ENCODE data around the gene MLPH.
A peak's percentile ranks its signal among the peaks of the same experiment; 100 is the strongest.

The MLPH gene

DNA sequence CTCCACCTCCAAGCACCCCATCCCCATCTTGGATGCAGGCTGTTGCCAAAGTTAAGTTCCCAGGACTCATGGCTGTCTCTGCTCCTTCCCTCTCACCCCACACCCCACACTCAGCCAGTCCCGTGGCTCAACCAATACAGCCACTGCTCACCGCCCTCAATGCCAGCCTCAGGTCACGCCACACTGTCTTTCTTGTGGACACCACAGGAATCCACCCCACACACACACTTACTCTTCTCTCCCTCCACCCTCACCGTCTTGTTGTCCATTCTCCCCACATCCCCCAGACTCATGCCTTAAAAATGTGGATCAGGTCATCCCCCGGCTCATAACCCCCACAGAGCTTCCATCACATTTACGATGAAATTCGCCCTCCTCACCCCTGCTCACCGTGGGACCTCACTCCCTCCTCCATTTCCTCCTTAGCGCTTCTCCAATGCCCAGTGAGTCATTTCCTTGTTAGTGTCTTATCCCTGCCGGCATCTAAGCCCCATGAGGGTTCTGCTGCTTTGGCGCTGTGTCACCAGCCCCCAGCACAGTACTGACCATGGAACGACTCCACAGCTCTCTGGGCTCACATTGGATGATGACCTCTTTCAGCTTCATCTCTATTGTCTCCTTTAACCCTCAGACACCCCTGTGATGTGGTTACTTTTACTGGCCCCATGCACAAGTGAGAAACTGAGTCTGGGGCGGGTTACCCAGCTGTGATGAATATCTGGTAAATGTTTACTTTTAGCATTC lies 13.8 kb downstream of the MLPH start:
- no peak for DNase-seq

DNA sequence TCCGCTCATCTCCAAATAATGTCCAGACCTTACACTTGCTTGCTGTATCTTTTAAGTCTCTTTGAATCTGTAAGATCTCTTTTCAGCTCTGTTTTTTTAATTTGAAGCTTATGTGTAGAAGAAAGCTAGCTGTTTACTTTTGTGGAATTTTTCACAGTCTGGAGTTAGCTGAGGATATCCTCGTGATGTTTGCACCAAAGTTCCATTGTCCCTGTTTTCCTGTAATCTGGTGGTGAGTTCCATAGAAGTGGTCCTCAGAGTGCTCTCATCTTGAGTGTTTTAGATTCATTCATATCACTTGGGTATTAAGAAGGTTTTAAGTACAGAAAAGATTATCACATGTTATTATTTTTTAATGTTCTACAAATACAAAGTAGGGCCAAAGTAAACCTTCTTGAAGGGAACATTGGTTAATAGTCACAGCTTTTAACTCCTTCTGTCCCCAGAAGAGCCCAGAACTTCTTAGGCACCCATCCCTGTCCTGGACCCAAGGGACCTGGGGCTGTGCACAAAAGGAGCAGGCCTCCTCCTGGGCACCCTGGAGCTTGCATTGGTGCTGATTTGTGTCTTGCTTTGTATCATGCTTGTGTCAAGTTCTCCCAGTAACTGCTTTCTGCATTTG lies 15.0 kb downstream of the MLPH start:
- DNase-seq, result no peak

- no peak for DNase-seq
These were observed 16.1 kb downstream of the MLPH start for GRCh38 chr2:237503201-237503600.

- DNase-seq, result no peak
These were observed 18.3 kb downstream of the MLPH start for GRCh38 chr2:237505188-237505939.

DNA sequence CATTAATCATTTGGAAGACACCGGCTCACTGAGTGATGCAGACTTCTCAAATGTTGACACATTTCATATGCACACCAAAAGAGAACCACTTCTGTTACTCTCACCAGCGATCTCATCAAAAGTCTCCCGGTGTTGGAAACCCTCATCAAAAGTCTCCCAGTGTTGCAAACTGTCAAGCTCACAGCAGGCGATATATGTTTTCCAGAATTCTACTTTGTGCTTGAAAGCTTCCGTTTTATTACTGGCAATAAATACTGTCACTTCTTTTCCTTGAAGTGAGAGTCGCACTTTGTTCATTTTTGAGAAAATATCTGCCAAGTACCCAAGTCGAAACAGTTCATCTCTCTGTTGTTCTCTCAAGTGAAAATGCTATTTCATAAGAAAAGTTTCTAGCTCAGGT lies 20.5 kb downstream of the MLPH start:
- DNase-seq, result no peak

- DNase-seq, result no peak
These were observed 21.3 kb downstream of the MLPH start for GRCh38 chr2:237508361-237508760.

DNA sequence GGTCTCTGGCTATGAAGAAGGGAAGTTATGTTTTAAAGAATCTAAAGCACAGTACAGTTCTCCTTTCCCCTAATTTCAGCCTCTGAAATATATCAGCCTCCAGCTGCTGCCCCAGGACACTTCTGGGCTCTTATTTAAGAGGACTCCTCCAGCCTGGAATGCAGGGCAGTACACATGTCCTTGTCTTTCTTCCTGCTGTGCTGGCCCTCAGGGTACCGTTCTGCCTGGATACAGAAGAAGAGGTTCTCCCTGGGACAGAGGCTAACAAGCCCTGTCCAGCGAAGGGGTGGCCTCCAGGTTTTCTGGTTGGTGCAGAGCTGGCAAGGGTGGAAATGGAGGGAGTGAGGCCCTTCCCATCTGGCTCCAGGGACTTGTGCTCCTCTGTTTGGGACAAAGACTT lies 22.1 kb downstream of the MLPH start:
- DNase-seq, result no peak

- no peak for DNase-seq
These were observed 22.9 kb downstream of the MLPH start for GRCh38 chr2:237509905-237510304.

GRCh38 chr2:237510502-237511217 lies 23.6 kb downstream of the MLPH start:
- DNase-seq, result no peak

DNA sequence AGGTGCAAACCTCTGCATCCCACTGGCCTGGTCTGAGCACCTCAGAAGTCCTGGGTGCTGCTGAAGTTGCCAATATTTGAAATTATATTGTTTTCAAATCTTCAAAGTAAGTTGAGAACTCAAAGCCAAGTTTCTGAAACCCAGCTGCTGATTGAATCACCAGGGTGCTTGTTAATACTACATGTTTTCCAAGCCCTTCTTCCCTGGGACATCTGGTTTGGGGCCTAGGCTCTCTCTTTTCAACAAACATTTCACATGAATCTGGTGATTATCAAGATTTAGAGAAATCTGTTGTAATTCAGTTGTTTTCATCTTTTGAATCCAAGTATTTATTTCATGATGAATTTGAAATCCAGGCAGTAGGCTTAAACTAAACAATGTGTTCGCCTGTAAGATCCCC lies 24.4 kb downstream of the MLPH start:
- DNase-seq, result no peak

DNA sequence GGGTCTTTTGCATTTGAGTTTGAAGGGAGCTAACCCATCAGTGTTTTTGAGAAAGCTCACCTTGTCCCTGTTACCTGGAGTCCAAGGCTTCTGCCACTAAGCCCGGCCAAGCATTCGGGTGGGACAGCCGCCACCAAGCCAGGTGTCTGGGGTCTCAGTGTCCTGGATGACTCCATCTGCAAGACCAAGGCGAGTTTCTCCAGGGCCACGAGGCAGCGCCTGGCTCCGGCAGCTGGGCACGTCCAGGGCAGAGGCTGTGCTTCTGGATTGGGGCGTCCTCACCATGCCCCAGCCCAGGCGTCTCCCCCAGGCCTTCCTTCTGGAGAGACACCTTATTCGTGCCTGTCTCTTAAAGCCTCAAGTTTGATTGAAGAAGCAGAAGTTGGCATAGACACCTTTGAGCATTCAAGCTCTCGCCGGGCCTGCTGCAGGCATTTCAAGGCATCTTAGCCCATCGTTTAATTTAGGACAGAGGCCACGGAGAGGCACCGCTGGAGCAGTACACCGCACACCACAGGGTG lies 24.9 kb downstream of the MLPH start:
- DNase-seq, result no peak

DNA sequence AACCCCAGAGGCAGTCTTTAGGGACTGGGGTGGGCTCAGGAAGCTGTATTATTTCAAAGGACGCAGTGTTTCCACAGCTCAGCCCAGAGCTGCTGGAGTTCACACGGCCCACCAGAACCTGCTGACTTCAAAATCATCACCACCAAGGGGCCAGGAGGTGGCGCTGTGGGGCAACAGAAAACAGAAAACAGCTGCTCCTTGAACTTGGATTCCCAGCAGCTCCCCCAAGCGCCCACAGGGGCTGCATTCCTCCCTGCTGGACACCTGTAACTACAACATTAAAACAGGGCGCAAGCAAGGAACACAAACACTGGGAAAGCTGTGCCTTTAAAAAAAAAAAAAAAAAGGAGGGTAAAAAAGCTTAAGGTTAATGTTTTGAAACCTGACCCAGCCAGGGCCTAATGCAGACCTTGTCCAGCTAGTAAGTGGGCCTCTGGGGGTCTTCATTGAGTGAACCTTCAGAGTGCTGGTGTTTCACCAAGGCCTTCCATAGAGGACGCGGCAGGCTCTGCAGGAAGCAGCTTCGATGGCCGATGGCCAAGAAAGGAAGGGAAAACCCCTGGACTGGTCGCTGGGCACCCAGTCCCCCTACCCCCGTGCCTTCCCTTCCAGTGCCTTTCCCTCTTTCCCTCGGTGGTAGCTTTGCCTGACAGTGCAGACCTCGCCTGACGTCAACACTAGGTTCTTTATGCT lies 25.9 kb downstream of the MLPH start:
- DNase-seq, result peak; percentile 67

- DNase-seq, result no peak
These were observed 26.6 kb downstream of the MLPH start for GRCh38 chr2:237513693-237514092.

GRCh38 chr2:237514474-237515130 lies 27.6 kb downstream of the MLPH start:
- DNase-seq, result no peak

DNA sequence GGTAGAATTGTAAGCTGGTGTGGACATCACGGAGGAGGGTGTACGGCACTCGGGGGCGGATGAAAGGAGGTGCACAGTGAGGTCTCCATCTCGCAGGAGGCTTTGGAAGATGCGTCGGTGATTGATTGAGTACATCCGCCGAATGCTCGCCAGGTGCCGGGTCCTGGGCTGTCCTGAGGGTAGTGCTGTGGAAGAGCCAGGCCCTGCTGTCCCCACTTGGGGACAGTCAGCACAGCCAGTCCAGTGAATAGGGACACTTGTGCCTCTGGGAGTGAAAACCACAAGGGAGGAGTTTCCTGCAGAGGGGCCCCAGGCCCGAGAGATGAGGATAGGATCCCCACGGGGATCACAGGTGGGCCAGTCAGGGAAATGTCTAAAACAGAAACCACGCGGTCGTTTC lies 28.1 kb downstream of the MLPH start:
- DNase-seq, result no peak

DNA sequence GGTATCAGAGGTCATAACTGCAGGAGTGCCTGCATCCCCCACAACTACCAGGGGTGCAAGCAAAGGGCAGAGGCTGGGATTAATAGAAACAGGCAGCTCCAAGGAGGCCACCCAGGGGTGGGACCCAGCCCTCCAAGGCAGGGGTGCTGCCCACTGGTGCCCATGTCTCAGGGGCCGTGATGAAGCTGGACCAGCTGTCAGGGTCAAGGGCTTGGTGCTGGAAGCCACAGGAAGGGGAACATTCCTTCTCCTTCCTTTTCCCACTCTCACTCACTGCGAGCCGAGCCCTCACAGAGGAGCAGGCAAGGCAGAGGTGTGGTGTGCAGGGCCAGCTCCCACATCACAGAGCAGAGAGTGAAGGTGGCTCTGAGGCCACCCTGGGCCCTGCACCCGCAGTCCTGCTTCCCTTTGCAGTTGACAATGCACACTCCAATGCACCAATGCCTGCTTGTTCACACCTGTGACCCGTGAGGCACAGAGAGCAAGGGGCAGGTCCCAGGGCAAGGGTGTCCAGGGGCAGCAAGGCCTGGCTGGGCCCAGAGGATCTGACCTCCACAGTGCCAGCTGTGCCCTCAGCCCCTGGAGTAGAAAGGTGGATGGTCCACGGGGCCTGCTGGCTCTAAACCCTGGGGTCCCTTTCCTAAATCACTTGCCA lies 28.7 kb downstream of the MLPH start:
- no peak for DNase-seq

DNA sequence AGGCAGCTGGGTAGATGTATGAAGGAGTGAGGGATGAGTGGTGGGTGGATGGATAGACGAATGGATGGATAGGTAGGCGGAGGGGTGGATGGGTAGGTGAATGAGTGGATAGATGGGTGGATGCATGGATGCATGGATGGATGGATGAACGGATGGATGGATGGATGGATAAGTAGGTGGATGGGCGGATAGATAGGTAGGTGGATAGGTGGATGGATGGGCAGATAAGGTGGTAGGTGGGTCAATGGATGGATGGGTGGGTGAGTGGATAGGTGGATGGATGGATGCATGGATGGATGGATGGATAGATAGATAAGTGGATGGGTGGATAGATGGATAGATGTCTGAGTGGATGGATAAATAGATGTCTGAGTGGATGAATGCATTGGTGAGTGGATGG lies 30.1 kb downstream of the MLPH start:
- no peak for DNase-seq

DNA sequence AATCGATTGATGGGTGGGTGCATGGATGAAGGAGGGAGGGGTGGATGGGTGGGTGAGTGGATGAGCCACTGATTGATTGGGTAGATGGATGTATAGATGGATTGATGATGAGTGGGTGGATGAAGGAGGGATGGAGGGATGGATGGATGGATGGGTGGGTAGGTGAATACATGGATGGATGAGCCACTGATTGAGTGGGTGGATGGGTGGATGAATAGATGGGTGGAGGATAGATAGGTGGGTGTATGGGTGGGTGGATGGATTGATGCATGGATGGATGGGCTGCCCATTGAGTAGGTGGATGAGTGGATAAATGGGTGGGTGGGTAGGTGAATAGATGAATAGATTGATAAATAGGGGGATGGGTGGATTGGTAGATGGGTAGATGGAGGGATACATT lies 30.9 kb downstream of the MLPH start:
- no peak for DNase-seq

DNA sequence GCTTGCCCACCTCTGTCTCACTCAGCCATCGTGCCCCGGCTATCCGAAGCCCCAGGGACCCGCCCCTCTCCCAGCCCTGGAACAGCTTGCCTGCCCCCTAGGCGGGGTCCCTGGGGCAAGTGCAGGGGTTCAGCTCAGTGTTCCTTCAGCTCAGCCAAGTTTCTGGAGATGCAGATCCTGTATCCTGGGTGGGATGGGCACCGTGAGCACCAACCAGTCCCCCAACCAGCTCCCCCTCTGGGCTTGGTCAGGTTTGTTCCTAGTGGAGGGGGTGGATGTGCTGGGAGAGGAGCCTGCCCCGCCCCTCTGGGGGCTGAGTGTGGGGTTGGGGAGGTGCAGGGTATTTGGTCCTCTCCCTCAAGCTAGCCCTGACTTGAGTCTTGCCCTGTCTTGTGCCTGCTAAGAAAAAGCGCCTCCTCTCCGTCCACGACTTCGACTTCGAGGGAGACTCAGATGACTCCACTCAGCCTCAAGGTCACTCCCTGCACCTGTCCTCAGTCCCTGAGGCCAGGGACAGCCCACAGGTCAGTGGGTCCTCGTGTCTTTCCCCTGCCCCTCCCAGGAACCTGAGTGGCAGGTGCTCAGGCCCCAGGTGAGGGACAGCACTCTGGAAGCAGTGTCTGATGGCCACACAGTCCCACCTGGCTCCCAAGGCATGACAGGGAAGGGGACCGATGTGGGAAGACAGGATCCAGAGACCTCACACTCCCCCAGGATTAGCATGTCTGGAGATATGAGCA lies 32.6 kb downstream of the MLPH start:
- DNase-seq, result no peak

DNA sequence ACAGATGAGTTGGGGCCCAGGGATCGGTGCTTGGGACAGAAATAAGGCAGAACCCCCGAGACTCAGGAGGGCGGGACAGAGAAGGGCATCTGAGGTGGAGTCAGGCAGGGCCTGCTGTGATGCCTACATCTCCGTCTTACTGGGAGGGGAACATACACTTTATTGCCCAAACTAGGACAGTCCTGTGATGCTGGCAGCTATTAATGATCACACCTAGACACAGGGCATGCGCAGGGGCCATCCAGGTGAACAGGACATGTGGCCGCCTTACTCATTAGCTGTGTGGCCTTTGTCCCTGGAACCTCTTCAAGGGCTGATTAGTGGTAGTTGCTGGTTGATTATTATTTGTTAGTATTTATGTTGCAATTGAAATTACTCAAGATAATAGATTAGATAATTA lies 33.2 kb downstream of the MLPH start:
- DNase-seq, result no peak

DNA sequence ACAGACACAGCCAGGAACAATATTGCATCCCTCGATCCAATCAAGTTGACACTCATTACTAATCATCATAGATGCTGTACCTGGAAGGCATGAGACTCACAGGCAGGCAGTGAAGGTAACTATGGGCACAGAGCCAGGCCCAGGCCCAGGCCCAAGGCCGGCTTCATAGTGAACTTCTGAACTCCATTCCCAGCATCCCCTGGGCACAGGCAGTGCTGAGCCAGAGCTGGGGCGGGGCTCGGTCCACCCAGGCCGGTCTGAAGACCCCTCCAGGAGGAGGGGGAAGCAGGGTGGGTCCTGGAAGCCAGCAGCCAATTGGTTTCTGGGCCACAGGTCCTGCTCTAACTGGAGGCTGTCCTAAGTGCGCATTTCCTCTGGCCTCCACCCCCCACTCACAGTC lies 37.6 kb downstream of the MLPH start:
- DNase-seq, result no peak

All from activated CD4-positive, alpha-beta T cell treated with anti-CD3 and anti-CD28 coated beads for 1 hour (primary cell).